ENCODE results near the gene PRKN. TPM values are rescaled to one million over a fixed set of nuclear protein-coding genes. Genes with fewer than 3 reads are reported as not detected.

PRKN gene
- total and polyA plus RNA-seq, 2 donors (not counting 3 experiments of a cell fraction or from before 2014, with no cell fraction given): 0.06 TPM; not detected in 1

GRCh38 chr6:162581988-162582780, 145.4 kb downstream of the PRKN start:
- POLR2A ChIA-PET: no interaction called here
- Histone ChIP-seq H3K27me3 (ENCODE audit: control insufficient read depth in 2 of 2, insufficient read depth in 2 of 2, low read length in 2 of 2) (no peaks in the 10 kb centered on the region), H3K9me1 (replicated peaks; ENCODE audit: control insufficient read depth, extremely low read depth, insufficient read depth, low read length) (no peaks in the 10 kb centered on the region), H3K4me2 (ENCODE audit: insufficient read depth, low read length) (no peak overlapping the region), H3K9ac (replicated peaks; ENCODE audit: extremely low read depth, insufficient read depth, low read length) (no peak overlapping the region), H3K36me3 (ENCODE audit: control insufficient read depth in 2 of 2, extremely low read depth in 1 of 2, insufficient read depth in 2 of 2, low read length in 2 of 2) (no peaks in the 10 kb centered on the region), H3K4me1 (ENCODE audit: control insufficient read depth, extremely low read depth, insufficient read depth, low read length) (no peaks in the 10 kb centered on the region), H4K20me1 (replicated peaks; ENCODE audit: control insufficient read depth, extremely low read depth, insufficient read depth, low read length) (no peaks in the 10 kb centered on the region), H3K79me2 (ENCODE audit: control insufficient read depth, insufficient read depth, low read length) (no peaks in the 10 kb centered on the region), H3K9me3 (replicated peaks; ENCODE audit: control insufficient read depth, insufficient read depth, low read length) (no peaks in the 10 kb centered on the region), H2AFZ (ENCODE audit: low read depth, low read length) (no peak overlapping the region), H3K4me3 (replicated peaks in 1 of 3; ENCODE audit: insufficient read depth in 1 of 3, low read depth in 1 of 3, low read length in 3 of 3) (no peak overlapping the region), H3K27ac (ENCODE audit: insufficient read depth, low read depth, low read length) (no peak overlapping the region)
- no peak for FAIRE-seq
- CTCF ChIA-PET: no interaction called here
- dilution Hi-C loops (cut with MboI; ENCODE audit: extremely low pct_ligation_motif_present, low sequenced_read_pairs) (no loop called here), intact Hi-C loops (cut with micrococcal nuclease) (no loop called here)
- BruUV-seq (replicated peaks): no TSS peak
- DNase-seq (ENCODE audit: low read depth, low spot score): no peak
- TF ChIP-seq POLR2A (IDR thresholded peaks at IDR 0.05; ENCODE audit: low read depth, low read length) (no peak), CTCF (IDR thresholded peaks at IDR 0.05; ENCODE audit: extremely low read depth in 1 of 2, insufficient read depth in 1 of 2, low read depth in 1 of 2, low read length in 2 of 2) (no peak), MYC (IDR thresholded peaks at IDR 0.05; ENCODE audit: low read depth, low read length) (no peak), EZH2 (IDR thresholded peaks at IDR 0.05; ENCODE audit: borderline replicate concordance, low read depth, low read length, severe bottlenecking) (no peak), GATA2 (IDR thresholded peaks at IDR 0.05; ENCODE audit: insufficient read depth, insufficient read length, low read depth, low read length) (no peak), JUN (IDR thresholded peaks at IDR 0.05; ENCODE audit: borderline replicate concordance, insufficient read depth, insufficient read length, low read depth) (no peak), POLR2AphosphoS5 (IDR thresholded peaks at IDR 0.05; ENCODE audit: insufficient read depth, low read depth, low read length) (no peak), MAX (IDR thresholded peaks at IDR 0.05; ENCODE audit: insufficient read depth, insufficient read length) (no peak)

Data from endothelial cell of umbilical vein (primary cell).